Endothelial cell of umbilical vein (primary cell): Measurements from ENCODE around the gene EPHA4.

Experiments used
- EZH2 ChIP-seq: IDR thresholded peaks from 2 replicates; pipeline ENCODE4 v1.6.1; 2012; ENCODE audit warnings: borderline replicate concordance, low read depth, mild to moderate bottlenecking, moderate library complexity, low read length, inconsistent platforms; ENCODE audit not compliant: severe bottlenecking
- FOS ChIP-seq: IDR thresholded peaks from 2 replicates; pipeline ENCODE4 v1.6.1; 2011; ENCODE audit warnings: mild to moderate bottlenecking, low read length, moderate library complexity, borderline replicate concordance; ENCODE audit not compliant: insufficient read depth
- GATA2 ChIP-seq: IDR thresholded peaks from 2 replicates; pipeline ENCODE4 v1.7.0; 2011; ENCODE audit warnings: low read depth, mild to moderate bottlenecking, moderate library complexity, mixed read lengths, low read length; ENCODE audit not compliant: insufficient read length, insufficient read depth
- JUN ChIP-seq: IDR thresholded peaks from 2 replicates; pipeline ENCODE4 v1.6.1; 2011; ENCODE audit warnings: borderline replicate concordance, low read depth; ENCODE audit not compliant: insufficient read length, insufficient read depth
- MYC ChIP-seq: IDR thresholded peaks from one replicate; pipeline ENCODE4 v1.6.1; 2011; ENCODE audit warnings: mild to moderate bottlenecking, low read depth, low read length
- POLR2A ChIP-seq: IDR thresholded peaks from 2 replicates; pipeline ENCODE4 v1.6.1; 2012; ENCODE audit warnings: low read depth, mild to moderate bottlenecking, control low read depth, low read length
- POLR2AphosphoS5 ChIP-seq: IDR thresholded peaks from 2 replicates; pipeline ENCODE4 v1.6.1; 2012; ENCODE audit warnings: low read depth, mild to moderate bottlenecking, control low read depth, low read length, moderate library complexity; ENCODE audit not compliant: insufficient read depth
- TF ChIP-seq, protein P1 (sequence below), 2 donors: IDR thresholded peaks; 1 replicate in 1 of 2; 2 replicates in 1 of 2; pipeline ENCODE4 v1.5.1; 2011; ENCODE audit warnings: low read length in 2 of 2, mild to moderate bottlenecking in 2 of 2, moderate library complexity in 2 of 2, control low read depth in 1 of 2, inconsistent platforms in 1 of 2, low read depth in 1 of 2; ENCODE audit not compliant: insufficient read depth in 1 of 2; ENCODE audit errors: extremely low read depth in 1 of 2
- TF ChIP-seq, protein P2 (sequence below): IDR thresholded peaks from 2 replicates; pipeline ENCODE4 v1.6.1; 2011; ENCODE audit not compliant: insufficient read depth, insufficient read length

DNA sequence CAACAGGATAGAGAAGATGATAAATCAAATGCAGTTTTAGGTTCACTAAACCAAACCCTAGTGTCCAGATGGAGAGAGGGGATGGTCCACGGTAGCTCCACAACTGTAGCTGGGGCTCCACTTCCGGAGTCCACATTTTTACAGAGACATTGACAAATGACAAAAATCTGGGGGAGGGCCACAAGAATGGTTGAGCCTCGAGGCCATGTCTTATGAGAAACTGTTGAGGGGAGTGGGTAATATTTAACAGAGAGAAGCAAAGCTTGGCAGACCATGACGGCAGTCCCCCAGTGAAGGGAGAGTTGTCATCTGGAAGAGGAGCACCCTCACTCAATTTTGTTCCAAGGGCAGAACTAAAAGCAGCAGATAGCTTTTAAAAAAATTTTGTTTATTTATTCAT lies 17.6 kb upstream of the EPHA4 start:
- TF ChIP-seq, protein P1, sequence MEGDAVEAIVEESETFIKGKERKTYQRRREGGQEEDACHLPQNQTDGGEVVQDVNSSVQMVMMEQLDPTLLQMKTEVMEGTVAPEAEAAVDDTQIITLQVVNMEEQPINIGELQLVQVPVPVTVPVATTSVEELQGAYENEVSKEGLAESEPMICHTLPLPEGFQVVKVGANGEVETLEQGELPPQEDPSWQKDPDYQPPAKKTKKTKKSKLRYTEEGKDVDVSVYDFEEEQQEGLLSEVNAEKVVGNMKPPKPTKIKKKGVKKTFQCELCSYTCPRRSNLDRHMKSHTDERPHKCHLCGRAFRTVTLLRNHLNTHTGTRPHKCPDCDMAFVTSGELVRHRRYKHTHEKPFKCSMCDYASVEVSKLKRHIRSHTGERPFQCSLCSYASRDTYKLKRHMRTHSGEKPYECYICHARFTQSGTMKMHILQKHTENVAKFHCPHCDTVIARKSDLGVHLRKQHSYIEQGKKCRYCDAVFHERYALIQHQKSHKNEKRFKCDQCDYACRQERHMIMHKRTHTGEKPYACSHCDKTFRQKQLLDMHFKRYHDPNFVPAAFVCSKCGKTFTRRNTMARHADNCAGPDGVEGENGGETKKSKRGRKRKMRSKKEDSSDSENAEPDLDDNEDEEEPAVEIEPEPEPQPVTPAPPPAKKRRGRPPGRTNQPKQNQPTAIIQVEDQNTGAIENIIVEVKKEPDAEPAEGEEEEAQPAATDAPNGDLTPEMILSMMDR (IDR thresholded peaks at IDR 0.05; ENCODE audit: extremely low read depth in 1 of 2, insufficient read depth in 1 of 2, low read depth in 1 of 2, low read length in 2 of 2): no peak
- no peak for TF ChIP-seq POLR2A
- TF ChIP-seq POLR2AphosphoS5: no peak
- TF ChIP-seq EZH2: no peak
- no peak for TF ChIP-seq JUN
- TF ChIP-seq GATA2: no peak
- TF ChIP-seq MYC: no peak
- TF ChIP-seq, protein P2, sequence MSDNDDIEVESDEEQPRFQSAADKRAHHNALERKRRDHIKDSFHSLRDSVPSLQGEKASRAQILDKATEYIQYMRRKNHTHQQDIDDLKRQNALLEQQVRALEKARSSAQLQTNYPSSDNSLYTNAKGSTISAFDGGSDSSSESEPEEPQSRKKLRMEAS: no peak
- TF ChIP-seq FOS: no peak
